Kidney capillary endothelial cell (primary cell): ENCODE results near the gene MYL5.
A peak's percentile ranks its signal among the peaks of the same experiment; 100 is the strongest.
"Not testable (repeated sequence)": the region's sequence is repeated elsewhere in the genome, so short reads cannot be mapped to it uniquely, and the experiment has no call there.

ENCODE experiments used
- DNase-seq: peaks from one replicate; pipeline ENCODE4 v3.0.0-alpha.2; 2018; ENCODE audit warnings: low spot score

The MYL5 gene

GRCh38 chr4:687048-687970 lies 13.0 kb downstream of the MYL5 start:
- peak; percentile 89 for DNase-seq

DNA sequence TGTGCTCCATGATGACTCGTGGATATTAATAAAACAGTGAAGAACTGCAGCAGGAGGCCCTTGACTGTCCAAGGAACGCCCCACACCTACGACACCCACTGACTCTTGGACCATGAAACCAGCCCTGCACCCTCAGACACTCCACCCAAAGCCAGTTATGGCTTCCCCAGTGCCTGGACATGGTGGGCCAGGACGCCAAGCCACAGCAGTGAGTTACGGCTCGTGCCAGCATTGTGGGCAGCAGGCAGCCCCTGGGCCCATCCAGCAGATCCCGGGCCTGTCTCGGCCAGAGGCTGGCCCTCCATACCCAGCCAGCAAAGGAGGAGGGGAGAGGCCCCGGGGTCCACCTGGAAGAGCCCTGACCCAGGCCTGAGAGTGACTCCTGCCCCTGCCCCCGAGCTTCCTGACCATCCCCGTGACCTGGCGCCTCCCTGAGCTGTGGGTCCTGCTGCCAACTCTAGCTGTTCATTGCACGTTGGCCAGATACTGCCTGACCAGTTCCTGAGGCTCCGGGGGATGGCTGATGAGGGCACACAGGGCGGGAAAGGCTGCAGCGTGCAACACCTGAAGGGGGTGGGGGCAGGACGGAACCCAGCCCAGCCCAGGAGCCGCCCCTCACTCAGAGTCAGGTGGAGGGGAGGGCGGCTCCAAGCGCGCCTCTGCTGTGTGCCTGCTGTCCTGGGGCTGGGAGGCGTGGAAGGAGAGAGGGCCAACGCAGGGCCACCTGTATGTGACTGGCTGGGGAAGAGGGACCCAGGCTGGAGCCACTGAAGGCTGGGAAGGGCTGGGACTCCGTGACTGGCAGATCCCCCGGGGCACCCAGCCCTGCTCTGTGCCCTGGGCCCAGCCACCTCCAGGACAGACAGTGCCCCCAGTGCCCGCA lies 13.9 kb downstream of the MYL5 start:
- DNase-seq, result no peak

DNA sequence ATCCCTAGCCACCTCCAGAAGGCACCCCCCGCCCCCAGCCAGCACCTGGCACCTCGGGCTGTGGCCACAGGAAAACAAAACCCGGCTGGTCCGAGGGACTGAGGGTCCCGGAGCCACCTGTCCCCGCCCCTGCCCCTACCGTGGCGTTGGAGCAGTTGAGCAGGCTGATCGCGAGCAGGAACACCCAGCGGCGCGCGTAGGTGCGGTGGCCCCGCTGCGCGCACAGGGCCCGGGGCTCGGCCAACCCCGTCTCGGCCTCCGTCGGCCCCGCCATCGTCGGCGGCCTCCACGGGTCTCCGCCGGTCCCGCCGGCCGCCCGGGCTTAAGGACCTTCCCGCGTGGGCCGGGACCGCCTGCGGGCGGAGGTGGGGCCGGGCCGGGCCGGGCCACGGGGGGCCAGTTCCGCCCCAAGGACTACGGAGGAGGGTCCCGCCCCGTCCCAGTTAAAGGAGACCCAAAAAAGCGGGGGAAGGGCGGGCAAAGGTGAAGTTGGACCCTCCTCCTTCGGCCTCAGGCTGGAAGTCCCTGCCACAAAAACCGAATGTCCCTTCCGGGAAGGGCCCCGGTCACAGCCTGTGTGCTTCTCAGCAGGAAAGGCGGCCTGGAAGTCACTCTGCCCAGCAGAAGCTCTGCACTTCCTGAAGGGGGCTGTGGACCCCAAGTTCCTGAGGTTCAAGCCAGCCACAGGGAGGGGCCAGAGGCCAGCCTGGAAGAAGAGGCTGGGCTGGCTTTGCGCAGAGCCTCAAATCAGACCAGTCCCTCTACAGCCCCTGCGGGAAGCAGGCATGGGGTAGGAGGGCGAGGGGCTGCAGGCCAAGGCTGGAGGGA lies 14.7 kb downstream of the MYL5 start, which contains the start of gene SLC49A3:
Gene SLC49A3, minus strand, starts transcription at position 298 of the 828 bp plus-strand sequence. Its CDS starts 24 bp downstream, at position 274.
- no peak for DNase-seq

GRCh38 chr4:689723-690122 lies 15.4 kb downstream of the MYL5 start:
- no peak for DNase-seq

- no peak for DNase-seq
Observed at GRCh38 chr4:692771-693554, 18.6 kb downstream of the MYL5 start.

DNA sequence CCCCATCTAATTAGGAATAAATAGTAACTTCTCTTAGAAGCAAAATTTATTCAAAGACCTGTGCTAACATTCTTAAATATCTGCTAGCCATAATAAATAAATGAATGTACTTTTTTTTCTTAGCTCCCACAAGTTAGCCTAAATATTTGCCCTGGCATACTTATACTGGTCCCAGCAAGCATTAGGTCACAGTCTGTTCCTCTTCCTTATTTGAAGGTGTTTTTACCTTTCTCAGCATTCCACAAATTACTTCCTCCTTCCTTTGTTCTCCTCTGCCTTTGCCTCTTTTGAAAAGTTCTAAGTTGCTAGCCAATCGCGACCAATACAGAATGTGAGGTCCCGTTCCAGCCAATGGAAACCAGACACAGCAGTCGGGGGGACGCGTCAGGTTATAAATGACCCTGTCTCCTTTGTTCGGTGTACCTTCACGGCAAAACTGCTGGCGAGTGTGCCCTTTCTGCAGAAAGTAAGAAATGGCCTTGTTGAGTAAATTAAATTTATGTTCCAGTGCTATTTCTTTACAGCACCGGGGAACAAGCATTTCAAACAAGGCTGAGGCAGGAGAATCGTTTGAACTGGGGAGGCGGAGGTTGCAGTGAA lies 20.1 kb downstream of the MYL5 start:
- not testable (repeated sequence) for DNase-seq

GRCh38 chr4:699816-700580 lies 25.7 kb downstream of the MYL5 start:
- DNase-seq, result no peak

DNA sequence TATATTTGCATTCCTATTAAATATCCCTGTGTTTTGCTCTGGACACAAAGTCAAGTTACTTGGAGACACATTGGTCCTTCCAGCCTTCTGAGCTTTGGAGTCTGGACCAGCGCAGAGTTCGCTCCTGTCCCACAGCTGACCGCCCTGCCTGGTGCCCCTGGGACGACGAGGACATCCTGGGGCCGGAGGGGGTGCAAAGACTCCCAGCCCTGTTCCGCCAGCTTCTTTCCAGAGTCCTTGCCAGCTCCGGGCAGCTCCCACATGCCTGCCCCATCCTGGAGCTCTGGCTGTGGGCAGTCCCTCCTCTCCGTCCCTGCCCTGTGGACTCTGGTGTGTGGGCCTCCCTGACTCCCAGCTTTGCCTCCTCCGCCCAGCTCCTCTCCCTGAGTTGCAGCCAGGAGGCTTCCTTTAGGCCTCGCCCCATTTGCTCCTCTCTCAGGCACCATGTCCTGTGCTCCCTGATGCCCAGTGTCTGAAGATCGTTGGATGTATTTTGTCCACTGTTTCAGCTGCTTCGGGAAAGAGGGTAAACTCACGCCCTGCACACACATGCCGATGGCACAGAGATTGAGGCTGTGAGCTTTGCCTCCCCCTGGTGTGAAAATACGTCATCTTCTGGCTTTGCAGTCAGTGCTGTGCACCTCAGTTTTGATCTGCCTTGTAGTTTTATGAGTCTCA lies 26.4 kb downstream of the MYL5 start:
- DNase-seq, result no peak

DNA sequence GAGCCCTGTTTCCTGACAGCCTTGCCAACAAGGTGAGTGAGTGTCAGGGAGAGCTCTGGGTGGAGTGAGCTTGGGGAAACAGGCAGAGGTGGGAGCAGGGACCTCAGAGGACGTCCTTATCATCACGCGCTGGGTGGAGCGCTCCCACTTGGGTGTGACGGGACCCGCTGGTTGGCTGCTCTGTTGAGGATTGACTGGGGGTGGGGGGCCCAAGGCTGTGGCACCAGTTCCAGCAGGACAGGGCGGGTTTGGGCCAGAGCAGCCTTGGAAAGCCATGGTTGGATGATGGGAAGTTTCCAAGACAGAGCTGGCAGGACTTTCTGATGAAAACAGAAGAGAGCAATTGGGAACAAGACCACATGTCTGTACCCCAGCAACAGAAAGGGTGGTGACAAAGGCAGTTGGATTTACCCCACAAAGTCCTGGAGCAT lies 28.3 kb downstream of the MYL5 start:
- no peak for DNase-seq

DNA sequence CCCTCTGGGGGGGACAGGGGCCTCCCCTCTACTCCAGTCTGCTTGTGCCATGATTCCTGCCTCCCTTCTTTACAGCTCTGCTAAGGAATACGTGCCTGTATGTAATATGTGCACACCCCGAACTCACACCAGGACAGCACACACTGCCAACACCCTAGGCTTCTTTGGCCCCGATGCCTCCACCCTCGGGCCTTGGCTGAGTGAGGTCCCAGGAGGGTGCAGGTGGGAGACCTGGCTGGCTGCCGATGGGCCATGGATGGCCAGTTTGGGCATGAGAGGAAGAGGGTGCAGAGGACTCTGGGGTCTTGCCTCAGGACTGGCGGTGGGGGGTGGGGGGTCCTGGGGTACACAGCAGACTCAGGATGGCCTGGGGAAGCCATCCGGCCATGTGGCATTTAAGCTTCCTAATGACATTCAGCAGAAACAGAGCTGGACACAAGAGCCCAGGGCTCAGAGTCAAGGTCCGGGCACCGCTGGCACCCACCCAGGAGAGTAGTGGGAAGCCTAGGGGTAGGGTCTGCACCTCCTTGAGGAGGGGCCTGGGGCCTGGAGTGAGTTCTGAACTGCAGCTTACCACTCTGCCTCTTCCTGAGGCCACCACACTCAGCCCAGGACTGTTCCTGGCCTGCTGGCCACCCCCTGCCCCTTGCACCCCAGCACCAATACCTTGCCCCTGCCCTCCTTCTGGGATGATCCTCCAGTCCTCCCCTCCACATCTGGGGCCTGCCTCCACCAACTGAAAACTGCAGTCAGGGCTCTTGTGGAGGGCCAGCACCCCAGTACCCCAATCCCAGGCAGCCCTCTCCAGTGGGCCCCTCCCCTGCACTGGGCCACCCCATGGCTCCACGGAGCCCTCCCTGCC lies 29.2 kb downstream of the MYL5 start:
- no peak for DNase-seq

- DNase-seq, result no peak
Observed at GRCh38 chr4:704198-704891, 30.0 kb downstream of the MYL5 start.

DNA sequence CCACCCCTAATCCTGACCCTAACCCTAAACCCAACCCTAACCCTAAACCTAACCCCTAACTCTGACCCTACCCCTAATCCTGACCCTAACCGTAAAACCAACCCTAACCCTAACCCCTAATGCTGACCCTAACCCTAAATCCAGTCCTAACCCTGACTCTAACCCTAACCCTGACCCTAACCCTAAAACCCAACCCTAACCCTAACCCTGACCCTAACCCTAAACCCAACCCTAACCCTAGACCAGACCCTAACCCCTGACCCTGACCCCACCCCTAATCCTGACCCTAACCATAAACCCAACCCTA lies 30.6 kb downstream of the MYL5 start:
- no peak for DNase-seq

DNA sequence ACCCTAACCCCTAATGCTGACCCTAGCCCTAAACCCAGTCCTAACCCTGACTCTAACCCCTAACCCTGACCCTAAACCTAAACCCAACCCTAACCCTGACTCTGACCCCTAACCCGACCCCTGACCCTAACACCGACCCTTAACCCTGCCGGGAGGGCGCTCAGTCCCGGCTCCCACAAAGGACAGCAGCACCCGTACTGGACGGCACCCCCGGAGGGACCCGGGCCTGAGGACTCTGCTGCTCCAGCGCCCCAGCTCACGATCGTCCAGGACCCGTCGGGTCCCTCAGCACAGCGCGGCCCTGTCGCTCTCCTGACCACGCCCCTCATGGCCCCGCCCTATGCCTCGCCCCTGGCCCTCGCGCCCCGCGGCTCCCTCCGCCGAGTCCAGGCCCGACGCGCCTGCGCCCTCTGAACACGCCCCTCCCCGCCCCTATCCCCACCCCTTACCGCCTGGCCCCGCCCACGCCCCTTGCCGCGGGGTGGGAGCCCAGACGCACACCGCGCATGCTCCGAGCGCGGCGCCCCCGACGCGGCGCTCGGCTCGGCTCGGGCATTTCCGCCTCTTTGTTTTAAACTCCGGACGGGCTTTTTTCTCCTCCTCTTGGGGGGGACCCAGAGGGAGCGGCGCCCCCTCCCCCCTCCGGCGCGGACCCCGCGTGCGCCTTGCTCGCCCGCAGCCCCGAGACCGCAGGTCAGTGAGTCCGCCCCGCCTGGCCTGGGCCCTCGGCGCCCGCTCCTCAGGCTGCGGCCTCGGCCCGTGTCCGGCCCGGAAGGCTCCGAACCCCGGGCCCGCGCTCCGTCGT lies 31.1 kb downstream of the MYL5 start, which contains the start of gene PCGF3:
Gene PCGF3, plus strand, starts transcription at position 555 of the 805 bp plus-strand sequence. CDS start 27,849 bp downstream, outside the sequence.
- DNase-seq, result peak; percentile 90

DNA sequence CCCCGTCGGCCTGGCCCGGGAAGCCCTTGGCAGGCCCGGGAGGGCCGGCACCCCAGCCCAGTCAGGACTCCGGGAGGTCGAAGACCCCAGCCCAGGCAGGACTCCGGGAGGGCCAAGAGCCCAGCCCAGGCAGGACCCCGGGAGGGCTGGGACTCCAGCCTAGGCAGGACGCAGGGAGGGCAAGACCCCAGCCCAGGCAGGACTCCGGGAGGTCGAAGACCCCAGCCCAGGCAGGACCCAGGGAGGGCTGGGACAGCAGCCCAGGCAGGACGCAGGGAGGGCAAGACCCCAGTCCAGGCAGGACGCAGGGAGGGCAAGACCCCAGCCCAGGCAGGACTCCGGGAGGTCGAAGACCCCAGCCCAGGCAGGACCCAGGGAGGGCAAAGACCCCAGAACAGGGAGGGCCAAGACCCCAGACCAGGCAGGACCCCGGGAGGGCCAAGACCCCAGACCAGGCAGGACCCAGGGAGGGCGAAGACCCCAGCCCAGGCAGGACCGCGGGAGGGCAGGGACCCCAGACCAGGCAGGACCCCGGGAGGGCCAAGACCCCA lies 31.8 kb downstream of the MYL5 start:
- DNase-seq, result not testable (repeated sequence)

DNA sequence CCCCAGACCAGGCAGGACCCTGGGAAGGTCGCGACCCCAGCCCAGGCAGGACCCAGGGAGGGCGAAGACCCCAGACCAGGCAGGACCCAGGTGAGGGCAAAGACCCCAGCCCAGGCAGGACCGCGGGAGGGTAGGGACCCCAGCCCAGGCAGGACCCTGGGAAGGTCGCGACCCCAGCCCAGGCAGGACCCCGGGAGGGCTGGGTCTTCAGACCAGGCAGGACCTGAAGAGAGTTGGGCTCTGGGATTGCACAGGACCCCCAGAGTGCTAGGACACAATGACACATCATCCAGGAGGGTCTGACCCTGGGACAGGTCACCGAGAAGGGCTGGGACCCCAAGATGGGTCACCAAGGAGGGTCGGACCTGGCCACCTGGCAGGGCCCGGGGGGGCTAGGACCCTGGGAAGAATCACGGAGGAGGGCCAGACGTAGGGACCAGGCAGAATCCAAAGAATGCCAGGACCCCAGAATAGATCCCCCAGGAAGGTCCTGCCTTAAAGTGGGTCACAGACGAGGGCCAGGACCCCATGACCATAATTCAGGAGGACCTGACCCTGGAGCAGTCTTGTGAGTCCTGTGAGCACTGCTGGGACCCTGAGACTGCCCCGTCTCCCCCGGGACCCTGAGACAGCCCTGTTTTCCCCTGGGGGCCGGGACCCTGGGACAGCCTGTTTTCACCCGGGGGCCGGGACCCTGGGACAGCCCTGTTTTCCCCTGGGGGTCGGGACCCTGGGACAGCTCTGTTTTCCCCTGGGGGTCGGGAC lies 32.7 kb downstream of the MYL5 start:
- DNase-seq, result no peak
